ENCODE measurements around the gene ERAP2. TPM values are rescaled to one million over a fixed set of nuclear protein-coding genes. Genes with fewer than 3 reads are reported as not detected.

Gene ERAP2
- total RNA-seq, 3 donors from 2014 or later, result 11.2 to 32.2 (median 15.2) TPM

GRCh38 chr5:96940586-96940985 is 64.3 kb downstream of the ERAP2 start:
- H3K4me3 Mint-ChIP-seq, result no peak overlapping the region
- no peak for DNase-seq
- H3K9me3 Mint-ChIP-seq, result no peaks in the 10 kb centered on the region
- ATAC-seq, result no peak
- peaks cover 16% of the 10 kb centered on the region for H3K36me3 Mint-ChIP-seq (ENCODE audit: insufficient read depth)
- no peaks in the 10 kb centered on the region for H3K27me3 Mint-ChIP-seq (ENCODE audit: low read depth)
- H3K4me1 Mint-ChIP-seq (ENCODE audit: low read depth), result peaks cover 78% of the 10 kb centered on the region

- ATAC-seq (no peak), DNase-seq (no peak)
- Mint-ChIP-seq H3K9me3 (no peaks in the 10 kb centered on the region), H3K36me3 (ENCODE audit: insufficient read depth) (peaks cover 16% of the 10 kb centered on the region), H3K27me3 (ENCODE audit: low read depth) (no peaks in the 10 kb centered on the region), H3K4me3 (no peak overlapping the region), H3K4me1 (ENCODE audit: low read depth) (peaks cover 83% of the 10 kb centered on the region)
These were observed 64.8 kb downstream of the ERAP2 start for GRCh38 chr5:96941140-96941539.

DNA sequence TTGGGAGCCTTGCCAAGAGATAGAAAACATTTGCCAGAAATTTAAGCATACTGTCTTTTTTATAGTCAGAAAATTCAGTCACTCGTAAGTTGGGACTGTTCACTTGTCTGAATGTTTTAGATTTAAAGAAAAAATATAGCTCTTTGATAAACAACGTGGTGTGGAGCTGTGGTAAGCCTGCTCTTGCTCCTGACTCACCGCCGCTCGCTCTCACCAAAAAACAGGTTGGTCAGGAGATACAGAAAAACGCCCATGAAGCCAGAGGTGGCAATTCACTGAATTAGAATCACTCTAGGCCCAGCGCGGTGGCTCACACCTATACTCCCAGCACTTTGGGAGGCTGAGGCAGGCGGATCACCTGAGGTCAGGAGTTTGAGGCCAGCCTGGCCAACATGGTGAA is 65.8 kb downstream of the ERAP2 start:
- DNase-seq (no peak), ATAC-seq (peak; percentile 63 to 80)
- Mint-ChIP-seq H3K4me3 (no peak overlapping the region), H3K9me3 (no peaks in the 10 kb centered on the region), H3K36me3 (ENCODE audit: insufficient read depth) (peaks cover 16% of the 10 kb centered on the region), H3K27me3 (ENCODE audit: low read depth) (no peaks in the 10 kb centered on the region), H3K4me1 (ENCODE audit: low read depth) (peaks cover 87% of the 10 kb centered on the region)

DNA sequence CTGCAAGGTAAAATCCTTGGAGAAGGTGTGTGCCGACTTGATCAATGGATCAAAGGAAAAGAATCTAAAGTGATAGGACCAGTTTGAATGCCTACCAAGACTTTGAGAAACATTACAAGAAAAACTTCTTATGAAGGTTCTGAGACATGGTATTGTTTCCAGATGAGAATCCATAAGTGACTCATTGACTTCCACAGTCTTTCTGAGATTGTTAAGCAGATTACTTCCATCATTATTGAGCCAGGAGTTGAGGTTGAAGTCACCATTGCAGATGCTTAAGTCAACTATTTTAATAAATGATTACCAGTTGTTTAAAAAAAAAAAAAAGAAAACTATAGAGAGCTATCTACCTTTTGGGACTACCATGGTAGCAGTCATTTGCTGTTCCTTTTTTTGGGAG is 66.6 kb downstream of the ERAP2 start:
- H3K36me3 Mint-ChIP-seq (ENCODE audit: insufficient read depth), result peaks cover 16% of the 10 kb centered on the region
- H3K4me3 Mint-ChIP-seq, result no peak overlapping the region
- ATAC-seq, result no peak
- DNase-seq, result no peak
- H3K9me3 Mint-ChIP-seq, result no peaks in the 10 kb centered on the region
- peaks cover 83% of the 10 kb centered on the region for H3K4me1 Mint-ChIP-seq (ENCODE audit: low read depth)
- no peaks in the 10 kb centered on the region for H3K27me3 Mint-ChIP-seq (ENCODE audit: low read depth)

GRCh38 chr5:96943799-96944198 is 67.5 kb downstream of the ERAP2 start:
- no peak for DNase-seq

DNA sequence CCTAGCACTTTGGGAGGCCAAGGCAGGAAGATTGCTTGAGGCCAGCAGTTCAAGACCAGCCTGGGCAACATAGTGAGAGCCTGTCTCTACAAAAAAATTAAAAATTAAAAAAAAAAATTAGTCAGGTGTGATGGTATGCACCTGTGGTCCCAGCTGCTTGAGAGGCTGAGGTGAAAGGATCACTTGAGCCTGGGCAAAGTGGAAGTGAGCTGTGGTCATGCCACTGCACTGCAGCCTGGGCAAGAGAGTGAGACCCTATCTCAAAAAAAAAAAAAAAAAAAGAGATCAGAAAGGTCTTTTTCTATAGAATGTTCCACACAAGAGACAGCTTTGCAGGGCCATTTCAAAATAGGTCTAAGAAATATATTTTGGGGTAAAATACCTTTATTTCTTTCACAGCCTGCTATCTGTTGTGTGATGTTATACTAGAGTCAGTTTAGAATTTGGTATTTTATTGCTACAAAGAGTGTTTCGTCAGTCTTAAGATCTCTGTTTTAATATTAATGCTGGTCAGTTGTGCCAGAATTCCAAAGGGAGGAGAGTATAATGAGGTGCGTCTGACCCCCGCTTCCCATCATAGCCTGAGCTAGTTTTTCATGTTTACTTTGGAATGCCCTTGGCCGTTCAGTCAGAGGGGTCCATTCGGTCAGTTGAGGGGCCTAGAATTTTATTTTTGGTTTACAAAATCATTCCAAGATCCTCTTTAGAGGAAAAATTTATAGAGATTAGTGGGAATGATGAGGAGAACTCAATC is 69.0 kb downstream of the ERAP2 start:
- Mint-ChIP-seq H3K4me3 (no peak overlapping the region), H3K36me3 (ENCODE audit: insufficient read depth) (peaks cover 23% of the 10 kb centered on the region), H3K4me1 (ENCODE audit: low read depth) (peaks cover 77% of the 10 kb centered on the region), H3K27me3 (ENCODE audit: low read depth) (no peaks in the 10 kb centered on the region), H3K9me3 (no peaks in the 10 kb centered on the region)
- no peak for ATAC-seq
- DNase-seq, result no peak

More at GRCh38 chr5:96943799-96944198, 67.5 kb downstream of the ERAP2 start:
- Mint-ChIP-seq H3K36me3 (ENCODE audit: insufficient read depth) (peaks cover 16% of the 10 kb centered on the region), H3K4me3 (no peak overlapping the region), H3K4me1 (ENCODE audit: low read depth) (peaks cover 78% of the 10 kb centered on the region), H3K27me3 (ENCODE audit: low read depth) (no peaks in the 10 kb centered on the region), H3K9me3 (no peaks in the 10 kb centered on the region)
- no peak for ATAC-seq

DNA sequence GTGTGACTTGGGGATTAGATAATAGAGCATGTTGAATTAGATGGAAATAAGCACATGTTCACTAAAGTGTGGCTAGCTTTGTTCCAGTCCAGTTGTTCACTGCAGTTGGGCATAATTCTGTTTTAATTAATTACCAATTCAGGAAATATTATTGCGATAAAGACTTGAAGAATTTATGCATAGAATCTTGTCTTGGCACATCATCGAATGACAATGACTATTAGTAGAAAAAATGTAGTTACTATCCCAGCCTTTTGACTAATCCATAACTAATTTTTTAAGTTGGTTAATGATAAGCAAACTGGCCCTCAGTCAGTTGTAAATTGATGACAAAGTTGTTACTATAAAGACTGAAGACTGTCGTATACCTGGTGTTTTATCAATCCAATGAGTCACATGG is 70.1 kb downstream of the ERAP2 start:
- Mint-ChIP-seq H3K27me3 (ENCODE audit: low read depth) (no peaks in the 10 kb centered on the region), H3K36me3 (ENCODE audit: insufficient read depth) (peaks cover 20% of the 10 kb centered on the region), H3K4me3 (no peak overlapping the region), H3K9me3 (no peaks in the 10 kb centered on the region), H3K4me1 (ENCODE audit: low read depth) (peaks cover 74% of the 10 kb centered on the region)
- DNase-seq, result no peak
- ATAC-seq, result no peak

DNA sequence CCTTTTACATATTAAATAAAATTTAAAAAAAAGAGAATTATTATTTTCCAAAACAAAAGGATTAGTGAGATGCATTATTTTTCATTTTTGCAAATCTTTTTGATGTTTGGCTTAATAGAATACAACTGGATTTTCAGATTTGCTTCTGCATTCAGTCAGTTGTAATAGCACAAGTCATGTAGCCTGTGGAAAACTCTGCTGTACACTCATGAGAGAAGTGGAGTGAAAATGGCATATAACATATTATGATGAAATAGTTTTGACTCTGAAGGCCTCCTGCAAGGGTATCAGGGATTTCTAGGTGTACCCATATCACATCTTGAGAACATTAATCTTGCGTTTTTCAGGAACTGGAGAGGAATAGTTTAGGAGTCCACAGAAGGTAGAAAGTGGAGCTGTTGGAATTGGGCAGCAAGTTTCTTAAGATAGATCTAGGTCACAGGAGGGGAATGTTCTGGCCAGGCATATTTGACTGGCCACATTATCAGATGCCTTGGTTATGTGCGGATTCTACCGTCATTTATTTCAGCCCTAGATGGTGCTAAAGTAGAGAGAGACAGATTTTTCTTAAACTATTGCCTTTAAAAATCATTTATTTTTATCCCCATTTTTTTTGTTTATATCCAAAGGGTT is 75.9 kb downstream of the ERAP2 start:
- peaks cover 9% of the 10 kb centered on the region for H3K36me3 Mint-ChIP-seq (ENCODE audit: insufficient read depth)
- no peak overlapping the region for H3K4me3 Mint-ChIP-seq
- H3K4me1 Mint-ChIP-seq (ENCODE audit: low read depth), result peaks cover 70% of the 10 kb centered on the region
- no peaks in the 10 kb centered on the region for H3K9me3 Mint-ChIP-seq
- H3K27me3 Mint-ChIP-seq (ENCODE audit: low read depth), result no peaks in the 10 kb centered on the region
- ATAC-seq, result peak in 1 of 2 donors; percentile 17
- DNase-seq, result no peak

DNA sequence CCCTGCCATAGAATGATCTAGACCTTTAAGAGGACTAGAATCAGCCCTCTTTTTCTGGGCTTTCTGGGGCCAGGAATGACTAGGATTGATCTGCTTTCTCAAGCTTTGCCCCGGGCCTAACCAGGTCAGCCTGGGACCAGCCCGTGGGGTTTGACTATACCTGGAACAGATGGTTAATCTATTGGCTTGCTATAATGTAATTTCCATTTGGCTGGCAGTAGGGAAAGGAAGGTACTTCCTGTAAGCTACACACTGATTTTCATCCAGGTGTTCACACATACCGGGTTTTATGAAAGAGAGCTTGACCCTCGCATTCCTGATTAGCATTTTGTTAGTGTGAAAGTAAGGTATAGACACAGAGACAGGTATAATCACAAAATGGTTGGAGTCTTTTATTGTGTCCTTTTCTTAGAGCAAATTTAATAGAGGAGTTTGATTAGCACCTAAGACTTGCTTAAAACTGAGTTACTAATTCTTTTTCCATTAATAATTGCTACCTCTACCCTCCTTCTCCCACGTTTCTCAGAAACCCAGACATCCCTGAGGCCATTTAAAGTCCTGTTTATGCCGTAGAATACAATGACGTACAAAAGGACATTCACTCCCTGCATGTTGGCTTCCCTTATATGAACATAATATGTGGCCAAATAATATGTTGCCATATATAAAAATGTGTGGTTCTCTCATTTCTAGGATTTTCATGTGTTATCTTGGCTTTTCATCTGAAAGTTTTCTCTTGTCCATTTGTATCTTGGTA is 76.9 kb downstream of the ERAP2 start:
- no peak for ATAC-seq
- no peak for DNase-seq
- peaks cover 9% of the 10 kb centered on the region for H3K36me3 Mint-ChIP-seq (ENCODE audit: insufficient read depth)
- no peaks in the 10 kb centered on the region for H3K27me3 Mint-ChIP-seq (ENCODE audit: low read depth)
- no peak overlapping the region for H3K4me3 Mint-ChIP-seq
- H3K4me1 Mint-ChIP-seq (ENCODE audit: low read depth), result peaks cover 74% of the 10 kb centered on the region
- no peaks in the 10 kb centered on the region for H3K9me3 Mint-ChIP-seq

DNA sequence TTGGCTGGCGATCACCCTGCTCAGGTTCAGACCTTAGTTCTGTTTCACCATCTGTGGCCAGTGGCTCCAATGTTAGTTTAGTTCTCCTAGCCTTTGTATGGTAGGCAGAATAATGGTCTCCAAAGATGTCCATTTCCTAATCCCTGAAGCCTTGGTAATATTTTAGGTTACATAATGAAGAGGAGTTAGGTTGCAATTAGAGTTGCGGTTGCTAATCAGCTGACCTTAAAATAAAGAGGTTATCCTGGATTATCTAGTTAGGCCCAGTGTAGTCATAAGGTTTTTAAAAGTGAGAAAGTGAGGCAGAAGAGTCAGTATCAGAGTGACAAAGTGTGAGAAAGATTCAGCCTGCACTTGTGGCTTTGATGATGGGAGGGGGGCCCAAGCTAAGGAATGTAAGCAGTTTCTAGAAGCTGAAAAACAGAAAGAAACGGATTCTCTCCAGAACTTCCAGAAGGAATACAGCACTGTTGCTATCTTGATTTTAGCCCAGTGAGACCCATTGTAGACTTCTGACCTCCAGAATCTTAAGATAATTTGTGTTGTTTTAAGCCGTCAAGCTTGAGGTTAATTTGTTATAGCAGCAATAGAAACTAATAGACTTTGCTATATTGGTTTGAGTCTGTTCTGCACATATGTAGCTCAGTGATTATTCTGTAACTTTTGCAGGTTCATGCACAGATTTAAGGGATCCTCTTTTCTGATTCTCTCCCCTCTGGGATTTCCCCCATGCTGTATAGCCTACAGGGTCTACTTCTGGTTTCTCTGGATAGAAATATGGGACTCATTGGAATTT is 81.2 kb downstream of the ERAP2 start:
- Mint-ChIP-seq H3K27me3 (ENCODE audit: low read depth) (no peaks in the 10 kb centered on the region), H3K4me3 (peak overlapping the region; percentile 65), H3K9me3 (no peaks in the 10 kb centered on the region), H3K36me3 (ENCODE audit: insufficient read depth) (no peaks in the 10 kb centered on the region), H3K4me1 (ENCODE audit: low read depth) (peaks cover 77% of the 10 kb centered on the region)
- DNase-seq, result no peak
- ATAC-seq, result peak; percentile 94 to 95

DNA sequence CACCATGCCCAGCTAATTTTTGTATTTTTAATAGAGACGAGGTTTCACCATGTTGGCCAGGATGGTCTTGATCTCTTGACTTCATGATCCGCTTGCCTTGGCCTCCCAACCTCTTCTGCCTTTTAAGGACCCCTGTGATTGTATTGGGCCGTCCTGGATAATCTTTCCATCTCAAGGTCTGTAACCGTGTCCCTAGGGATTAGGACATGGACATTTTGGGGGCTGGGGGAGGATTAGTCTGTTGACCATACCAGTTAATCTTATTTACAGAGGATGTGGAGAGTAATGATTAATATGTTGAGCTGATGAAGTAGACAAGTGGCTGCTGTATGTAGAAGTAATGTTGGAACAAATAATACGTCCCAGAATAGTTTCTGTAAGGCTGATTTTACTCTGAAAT is 82.7 kb downstream of the ERAP2 start:
- no peak for ATAC-seq
- peaks cover 76% of the 10 kb centered on the region for H3K4me1 Mint-ChIP-seq (ENCODE audit: low read depth)
- H3K9me3 Mint-ChIP-seq, result no peaks in the 10 kb centered on the region
- H3K4me3 Mint-ChIP-seq, result peak overlapping the region; percentile 65
- H3K27me3 Mint-ChIP-seq (ENCODE audit: low read depth), result no peaks in the 10 kb centered on the region
- H3K36me3 Mint-ChIP-seq (ENCODE audit: insufficient read depth), result peaks cover 2% of the 10 kb centered on the region
- DNase-seq, result no peak

DNA sequence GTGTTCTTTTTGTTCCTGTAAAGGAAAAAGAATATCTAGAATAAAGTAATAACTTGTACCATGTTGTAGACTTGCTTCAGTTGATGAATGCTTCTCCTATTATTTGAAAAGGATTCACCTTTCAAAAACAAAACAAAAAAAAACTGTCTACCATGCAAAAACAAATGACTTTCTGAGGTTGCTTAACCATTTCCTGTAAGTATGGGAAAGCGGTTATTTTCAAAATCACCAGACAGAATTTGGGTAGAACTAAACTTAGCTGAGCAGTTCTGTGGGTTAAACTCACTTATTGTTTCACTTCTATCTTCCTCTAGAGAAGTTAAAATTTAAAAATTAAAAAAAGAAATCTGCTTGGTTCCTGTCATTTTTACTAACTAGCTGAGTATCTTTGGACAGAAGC is 84.8 kb downstream of the ERAP2 start:
- Mint-ChIP-seq H3K9me3 (no peaks in the 10 kb centered on the region), H3K4me1 (ENCODE audit: low read depth) (peaks cover 85% of the 10 kb centered on the region), H3K36me3 (ENCODE audit: insufficient read depth) (peaks cover 5% of the 10 kb centered on the region), H3K27me3 (ENCODE audit: low read depth) (no peaks in the 10 kb centered on the region), H3K4me3 (peak overlapping the region; percentile 19)
- no peak for DNase-seq
- ATAC-seq, result peak in 1 of 2 donors; percentile 32

GRCh38 chr5:96962540-96962991 is 86.3 kb downstream of the ERAP2 start:
- Mint-ChIP-seq H3K4me1 (ENCODE audit: low read depth) (peaks cover 82% of the 10 kb centered on the region), H3K9me3 (no peaks in the 10 kb centered on the region), H3K4me3 (peak overlapping the region; percentile 74), H3K27me3 (ENCODE audit: low read depth) (no peaks in the 10 kb centered on the region), H3K36me3 (ENCODE audit: insufficient read depth) (peaks cover 6% of the 10 kb centered on the region)
- ATAC-seq (peak; percentile 18 to 44), DNase-seq (no peak)

DNA sequence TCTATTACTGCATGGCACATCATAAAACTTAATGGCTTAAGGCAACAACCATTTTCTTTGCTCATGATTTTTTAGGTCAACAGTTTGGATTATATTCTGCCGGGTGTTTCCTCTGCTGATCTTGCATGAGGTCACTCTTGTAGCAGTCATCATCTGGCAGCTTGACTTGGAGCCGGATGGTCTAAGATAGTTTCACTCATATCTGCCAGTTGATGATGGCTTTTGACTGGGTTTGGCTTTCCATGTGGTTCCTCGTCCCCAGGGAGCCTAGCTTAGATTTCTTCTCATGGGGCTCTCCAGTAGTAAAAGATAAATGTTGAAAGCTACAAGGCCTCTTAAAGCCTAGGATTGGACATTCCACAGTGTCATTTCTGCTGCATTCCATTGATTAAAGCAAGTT is 87.0 kb downstream of the ERAP2 start:
- peaks cover 6% of the 10 kb centered on the region for H3K36me3 Mint-ChIP-seq (ENCODE audit: insufficient read depth)
- peak; percentile 47 to 51 for ATAC-seq
- no peaks in the 10 kb centered on the region for H3K27me3 Mint-ChIP-seq (ENCODE audit: low read depth)
- no peak for DNase-seq
- peaks cover 82% of the 10 kb centered on the region for H3K4me1 Mint-ChIP-seq (ENCODE audit: low read depth)
- no peaks in the 10 kb centered on the region for H3K9me3 Mint-ChIP-seq
- H3K4me3 Mint-ChIP-seq, result peak overlapping the region; percentile 74
